Gastrocnemius medialis (tissue), 4 donors: ENCODE measurements around the gene SLC1A2.

Experiments used
- CTCF ChIP-seq, 5 experiments: fragments of 450-650 bp in 3 of 5; fragments of 200-600 bp in 2 of 5; sonication (generic) in 2 of 5; IDR thresholded peaks in 4 of 5; conservative IDR thresholded peaks in 1 of 5; 1 replicate in 4 of 5; 2 replicates in 1 of 5; pipeline ENCODE4 v1.5.1; 2016 to 2019; ENCODE audit warnings: antibody characterized with exemption in 5 of 5, mild to moderate bottlenecking in 3 of 5, moderate library complexity in 3 of 5
- POLR2A ChIP-seq, 2 donors: fragments of 450-650 bp; IDR thresholded peaks; one replicate each; pipeline ENCODE4 v1.6.1; 2017; ENCODE audit warnings: antibody characterized with exemption in 2 of 2, mild to moderate bottlenecking in 2 of 2, moderate library complexity in 2 of 2

- no peak for TF ChIP-seq CTCF (IDR thresholded peaks at IDR 0.05 in 4 of 5, conservative IDR thresholded peaks at IDR 0.05 in 1 of 5)
- TF ChIP-seq POLR2A (IDR thresholded peaks at IDR 0.05): no peak
Observed at GRCh38 chr11:35335226-35335625, 84.1 kb downstream of the SLC1A2 start.
